DND-41 (cell line): Measurements from ENCODE around the gene PDIA4.

ENCODE experiments used
- EZH2 ChIP-seq: IDR thresholded peaks from 3 replicates; pipeline ENCODE4 v1.6.1; 2012; ENCODE audit warnings: borderline replicate concordance, low read depth, mild to moderate bottlenecking, moderate library complexity, low read length, inconsistent platforms; ENCODE audit not compliant: severe bottlenecking
- TF ChIP-seq, protein P1 (sequence below): IDR thresholded peaks from 2 replicates; pipeline ENCODE4 v1.5.1; 2012; ENCODE audit warnings: borderline replicate concordance, low read length, moderate library complexity, mild to moderate bottlenecking; ENCODE audit not compliant: poor library complexity, severe bottlenecking; ENCODE audit errors: extremely low read depth

DNA sequence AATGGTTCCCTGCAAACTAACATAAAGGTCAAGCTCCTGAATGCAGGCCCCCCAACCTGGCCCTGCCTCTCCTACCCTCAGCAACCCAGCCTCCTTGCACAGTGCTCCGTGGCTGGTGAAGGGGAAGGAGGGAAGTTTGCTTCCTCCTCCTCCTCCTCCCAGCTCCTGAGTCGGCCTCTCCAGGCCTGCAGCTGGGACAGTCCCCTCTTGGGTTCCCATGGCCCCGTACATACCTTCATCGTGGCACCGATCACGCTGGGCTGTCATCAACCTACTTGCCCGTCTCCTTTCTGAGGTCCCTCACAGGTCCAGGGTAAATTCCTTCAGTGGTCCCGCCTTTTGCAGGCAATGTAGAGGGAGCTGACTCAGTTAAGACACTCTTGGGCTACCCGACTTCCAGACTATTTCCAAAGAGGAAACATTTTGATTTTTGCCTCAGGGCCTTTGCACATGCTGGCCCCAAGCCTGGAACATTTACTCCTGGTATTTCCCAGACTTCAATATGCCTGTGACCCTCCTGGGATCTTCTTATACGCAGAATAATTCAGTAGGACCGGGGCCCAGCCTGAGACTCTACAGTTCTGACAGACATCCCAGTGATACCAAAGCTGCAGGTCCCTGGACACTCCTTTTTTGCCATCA is 26.8 kb downstream of the PDIA4 start:
- TF ChIP-seq, protein P1, sequence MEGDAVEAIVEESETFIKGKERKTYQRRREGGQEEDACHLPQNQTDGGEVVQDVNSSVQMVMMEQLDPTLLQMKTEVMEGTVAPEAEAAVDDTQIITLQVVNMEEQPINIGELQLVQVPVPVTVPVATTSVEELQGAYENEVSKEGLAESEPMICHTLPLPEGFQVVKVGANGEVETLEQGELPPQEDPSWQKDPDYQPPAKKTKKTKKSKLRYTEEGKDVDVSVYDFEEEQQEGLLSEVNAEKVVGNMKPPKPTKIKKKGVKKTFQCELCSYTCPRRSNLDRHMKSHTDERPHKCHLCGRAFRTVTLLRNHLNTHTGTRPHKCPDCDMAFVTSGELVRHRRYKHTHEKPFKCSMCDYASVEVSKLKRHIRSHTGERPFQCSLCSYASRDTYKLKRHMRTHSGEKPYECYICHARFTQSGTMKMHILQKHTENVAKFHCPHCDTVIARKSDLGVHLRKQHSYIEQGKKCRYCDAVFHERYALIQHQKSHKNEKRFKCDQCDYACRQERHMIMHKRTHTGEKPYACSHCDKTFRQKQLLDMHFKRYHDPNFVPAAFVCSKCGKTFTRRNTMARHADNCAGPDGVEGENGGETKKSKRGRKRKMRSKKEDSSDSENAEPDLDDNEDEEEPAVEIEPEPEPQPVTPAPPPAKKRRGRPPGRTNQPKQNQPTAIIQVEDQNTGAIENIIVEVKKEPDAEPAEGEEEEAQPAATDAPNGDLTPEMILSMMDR, result no peak
- no peak for TF ChIP-seq EZH2
